ENCODE measurements around the gene MICOS13. TPM values are rescaled to one million over a fixed set of nuclear protein-coding genes. Genes with fewer than 3 reads are reported as not detected.

MICOS13 gene
- total and polyA plus RNA-seq, 2 experiments from 2014 or later: 15.5 to 54.6 TPM

GRCh38 chr19:5719274-5719960 lies 39.1 kb upstream of the MICOS13 start:
- H3K4me3 Mint-ChIP-seq: peak overlapping the region; percentile 98
- H3K4me1 ChIP-seq (ENCODE audit: insufficient read depth): peaks cover 8% of the 10 kb centered on the region
- no peaks in the 10 kb centered on the region for H3K9me2 ChIP-seq (ENCODE audit: insufficient read depth)
- DNase-seq (ENCODE audit: low spot score) (peak; percentile 42), ATAC-seq (no peak)
- H3K36me3 ChIP-seq (ENCODE audit: insufficient read depth): peaks cover 4% of the 10 kb centered on the region; the same call in 1 of the 2 replicates
- H3K27ac ChIP-seq (ENCODE audit: low read depth): peak overlapping the region; percentile 89
- H3K27ac Mint-ChIP-seq: peak overlapping the region; percentile 99
- no peak overlapping the region for H2AFZ ChIP-seq
- peak overlapping the region; percentile 88 for H3K4me3 ChIP-seq
- H3K4me2 ChIP-seq: peak overlapping the region; percentile 99
- H3K4me1 Mint-ChIP-seq: peaks cover 15% of the 10 kb centered on the region
- H3K27me3 Mint-ChIP-seq (ENCODE audit: insufficient read depth, low read depth, poor library complexity): peaks cover 22% of the 10 kb centered on the region
- peaks cover 33% of the 10 kb centered on the region for H3K36me3 Mint-ChIP-seq (ENCODE audit: low read depth)
- peaks cover 53% of the 10 kb centered on the region for H3K79me2 ChIP-seq (replicated peaks; ENCODE audit: insufficient read depth)
- H3K27me3 ChIP-seq (ENCODE audit: insufficient read depth): no peaks in the 10 kb centered on the region
- peaks cover 24% of the 10 kb centered on the region for H4K20me1 ChIP-seq (replicated peaks; ENCODE audit: insufficient read depth)
- no peaks in the 10 kb centered on the region for H3K9me3 Mint-ChIP-seq
- TF ChIP-seq, protein P1, sequence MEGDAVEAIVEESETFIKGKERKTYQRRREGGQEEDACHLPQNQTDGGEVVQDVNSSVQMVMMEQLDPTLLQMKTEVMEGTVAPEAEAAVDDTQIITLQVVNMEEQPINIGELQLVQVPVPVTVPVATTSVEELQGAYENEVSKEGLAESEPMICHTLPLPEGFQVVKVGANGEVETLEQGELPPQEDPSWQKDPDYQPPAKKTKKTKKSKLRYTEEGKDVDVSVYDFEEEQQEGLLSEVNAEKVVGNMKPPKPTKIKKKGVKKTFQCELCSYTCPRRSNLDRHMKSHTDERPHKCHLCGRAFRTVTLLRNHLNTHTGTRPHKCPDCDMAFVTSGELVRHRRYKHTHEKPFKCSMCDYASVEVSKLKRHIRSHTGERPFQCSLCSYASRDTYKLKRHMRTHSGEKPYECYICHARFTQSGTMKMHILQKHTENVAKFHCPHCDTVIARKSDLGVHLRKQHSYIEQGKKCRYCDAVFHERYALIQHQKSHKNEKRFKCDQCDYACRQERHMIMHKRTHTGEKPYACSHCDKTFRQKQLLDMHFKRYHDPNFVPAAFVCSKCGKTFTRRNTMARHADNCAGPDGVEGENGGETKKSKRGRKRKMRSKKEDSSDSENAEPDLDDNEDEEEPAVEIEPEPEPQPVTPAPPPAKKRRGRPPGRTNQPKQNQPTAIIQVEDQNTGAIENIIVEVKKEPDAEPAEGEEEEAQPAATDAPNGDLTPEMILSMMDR (conservative IDR thresholded peaks at IDR 0.05; ENCODE audit: low read depth in 2 of 2): no peak
- TF ChIP-seq, protein P2, sequence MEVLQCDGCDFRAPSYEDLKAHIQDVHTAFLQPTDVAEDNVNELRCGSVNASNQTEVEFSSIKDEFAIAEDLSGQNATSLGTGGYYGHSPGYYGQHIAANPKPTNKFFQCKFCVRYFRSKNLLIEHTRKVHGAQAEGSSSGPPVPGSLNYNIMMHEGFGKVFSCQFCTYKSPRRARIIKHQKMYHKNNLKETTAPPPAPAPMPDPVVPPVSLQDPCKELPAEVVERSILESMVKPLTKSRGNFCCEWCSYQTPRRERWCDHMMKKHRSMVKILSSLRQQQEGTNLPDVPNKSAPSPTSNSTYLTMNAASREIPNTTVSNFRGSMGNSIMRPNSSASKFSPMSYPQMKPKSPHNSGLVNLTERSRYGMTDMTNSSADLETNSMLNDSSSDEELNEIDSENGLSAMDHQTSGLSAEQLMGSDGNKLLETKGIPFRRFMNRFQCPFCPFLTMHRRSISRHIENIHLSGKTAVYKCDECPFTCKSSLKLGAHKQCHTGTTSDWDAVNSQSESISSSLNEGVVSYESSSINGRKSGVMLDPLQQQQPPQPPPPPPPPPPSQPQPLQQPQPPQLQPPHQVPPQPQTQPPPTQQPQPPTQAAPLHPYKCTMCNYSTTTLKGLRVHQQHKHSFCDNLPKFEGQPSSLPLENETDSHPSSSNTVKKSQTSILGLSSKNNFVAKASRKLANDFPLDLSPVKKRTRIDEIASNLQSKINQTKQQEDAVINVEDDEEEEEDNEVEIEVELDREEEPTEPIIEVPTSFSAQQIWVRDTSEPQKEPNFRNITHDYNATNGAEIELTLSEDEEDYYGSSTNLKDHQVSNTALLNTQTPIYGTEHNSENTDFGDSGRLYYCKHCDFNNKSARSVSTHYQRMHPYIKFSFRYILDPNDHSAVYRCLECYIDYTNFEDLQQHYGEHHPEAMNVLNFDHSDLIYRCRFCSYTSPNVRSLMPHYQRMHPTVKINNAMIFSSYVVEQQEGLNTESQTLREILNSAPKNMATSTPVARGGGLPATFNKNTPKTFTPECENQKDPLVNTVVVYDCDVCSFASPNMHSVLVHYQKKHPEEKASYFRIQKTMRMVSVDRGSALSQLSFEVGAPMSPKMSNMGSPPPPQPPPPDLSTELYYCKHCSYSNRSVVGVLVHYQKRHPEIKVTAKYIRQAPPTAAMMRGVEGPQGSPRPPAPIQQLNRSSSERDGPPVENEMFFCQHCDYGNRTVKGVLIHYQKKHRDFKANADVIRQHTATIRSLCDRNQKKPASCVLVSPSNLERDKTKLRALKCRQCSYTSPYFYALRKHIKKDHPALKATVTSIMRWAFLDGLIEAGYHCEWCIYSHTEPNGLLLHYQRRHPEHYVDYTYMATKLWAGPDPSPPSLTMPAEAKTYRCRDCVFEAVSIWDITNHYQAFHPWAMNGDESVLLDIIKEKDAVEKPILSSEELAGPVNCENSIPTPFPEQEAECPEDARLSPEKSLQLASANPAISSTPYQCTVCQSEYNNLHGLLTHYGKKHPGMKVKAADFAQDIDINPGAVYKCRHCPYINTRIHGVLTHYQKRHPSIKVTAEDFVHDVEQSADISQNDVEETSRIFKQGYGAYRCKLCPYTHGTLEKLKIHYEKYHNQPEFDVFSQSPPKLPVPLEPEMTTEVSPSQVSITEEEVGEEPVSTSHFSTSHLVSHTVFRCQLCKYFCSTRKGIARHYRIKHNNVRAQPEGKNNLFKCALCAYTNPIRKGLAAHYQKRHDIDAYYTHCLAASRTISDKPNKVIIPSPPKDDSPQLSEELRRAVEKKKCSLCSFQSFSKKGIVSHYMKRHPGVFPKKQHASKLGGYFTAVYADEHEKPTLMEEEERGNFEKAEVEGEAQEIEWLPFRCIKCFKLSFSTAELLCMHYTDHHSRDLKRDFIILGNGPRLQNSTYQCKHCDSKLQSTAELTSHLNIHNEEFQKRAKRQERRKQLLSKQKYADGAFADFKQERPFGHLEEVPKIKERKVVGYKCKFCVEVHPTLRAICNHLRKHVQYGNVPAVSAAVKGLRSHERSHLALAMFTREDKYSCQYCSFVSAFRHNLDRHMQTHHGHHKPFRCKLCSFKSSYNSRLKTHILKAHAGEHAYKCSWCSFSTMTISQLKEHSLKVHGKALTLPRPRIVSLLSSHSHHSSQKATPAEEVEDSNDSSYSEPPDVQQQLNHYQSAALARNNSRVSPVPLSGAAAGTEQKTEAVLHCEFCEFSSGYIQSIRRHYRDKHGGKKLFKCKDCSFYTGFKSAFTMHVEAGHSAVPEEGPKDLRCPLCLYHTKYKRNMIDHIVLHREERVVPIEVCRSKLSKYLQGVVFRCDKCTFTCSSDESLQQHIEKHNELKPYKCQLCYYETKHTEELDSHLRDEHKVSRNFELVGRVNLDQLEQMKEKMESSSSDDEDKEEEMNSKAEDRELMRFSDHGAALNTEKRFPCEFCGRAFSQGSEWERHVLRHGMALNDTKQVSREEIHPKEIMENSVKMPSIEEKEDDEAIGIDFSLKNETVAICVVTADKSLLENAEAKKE (CRISPR knock-in tag; IDR thresholded peaks at IDR 0.05): no peak
- H3F3A ChIP-seq (replicated peaks; ENCODE audit: low read depth): 0 out of 2 replicates have a peak, but pooled peaks cover 5% of the 10 kb centered on the region

Measured in GM23338 (cell line).